Progenitor cell of endocrine pancreas (in vitro differentiated cells): Measurements from ENCODE around the gene ARHGEF28. TPM values are rescaled to one million over a fixed set of nuclear protein-coding genes. Genes with fewer than 3 reads are reported as not detected.

ENCODE experiments used
- DNase-seq: peaks from one replicate; pipeline ENCODE4 v3.0.0; 2021; ENCODE audit warnings: low spot score; ENCODE audit not compliant: unreplicated experiment
- H3K27ac Mint-ChIP-seq: 2 replicates; pipeline ENCODE4 v1.8.0; 2021; ENCODE audit warnings: mild to moderate bottlenecking, moderate library complexity, mixed read lengths
- H3K27me3 Mint-ChIP-seq: 2 replicates; pipeline ENCODE4 v1.8.0; 2021; ENCODE audit warnings: mixed read lengths
- H3K36me3 Mint-ChIP-seq: 2 replicates; pipeline ENCODE4 v1.8.0; 2022; ENCODE audit warnings: mixed read lengths; ENCODE audit not compliant: insufficient read depth
- H3K4me1 Mint-ChIP-seq: 2 replicates; pipeline ENCODE4 v1.8.0; 2021; ENCODE audit warnings: low read depth, mixed read lengths
- H3K4me3 Mint-ChIP-seq: 2 replicates; pipeline ENCODE4 v1.8.0; 2021; ENCODE audit warnings: low read depth, mild to moderate bottlenecking, moderate library complexity, mixed read lengths
- H3K9me3 Mint-ChIP-seq: 2 replicates; pipeline ENCODE4 v1.8.0; 2021; ENCODE audit warnings: low read depth, mixed read lengths
- CTCF ChIP-seq: fragments of 200-600 bp; sonication (generic); IDR thresholded peaks from one replicate; pipeline ENCODE4 v1.5.0; 2021; ENCODE audit warnings: antibody characterized with exemption, mild to moderate bottlenecking; ENCODE audit not compliant: unreplicated experiment
- total RNA-seq: library from RNA; stranded (reverse); gene quantifications from 2 replicates; pipeline ENCODE4 v1.2.1, GENCODE V29; 2021

ARHGEF28 gene
- total RNA-seq, 1 donor from 2014 or later: 15.0 TPM

- Mint-ChIP-seq H3K9me3 (peaks cover 13% of the 10 kb centered on the region), H3K27me3 (peaks cover 23% of the 10 kb centered on the region), H3K4me3 (no peak overlapping the region), H3K4me1 (peaks cover 13% of the 10 kb centered on the region), H3K27ac (no peak overlapping the region), H3K36me3 (no peaks in the 10 kb centered on the region)
- no peak for DNase-seq
- TF ChIP-seq CTCF: no peak
These were observed 20.5 kb upstream of the ARHGEF28 start for GRCh38 chr5:73605223-73606087.

DNA sequence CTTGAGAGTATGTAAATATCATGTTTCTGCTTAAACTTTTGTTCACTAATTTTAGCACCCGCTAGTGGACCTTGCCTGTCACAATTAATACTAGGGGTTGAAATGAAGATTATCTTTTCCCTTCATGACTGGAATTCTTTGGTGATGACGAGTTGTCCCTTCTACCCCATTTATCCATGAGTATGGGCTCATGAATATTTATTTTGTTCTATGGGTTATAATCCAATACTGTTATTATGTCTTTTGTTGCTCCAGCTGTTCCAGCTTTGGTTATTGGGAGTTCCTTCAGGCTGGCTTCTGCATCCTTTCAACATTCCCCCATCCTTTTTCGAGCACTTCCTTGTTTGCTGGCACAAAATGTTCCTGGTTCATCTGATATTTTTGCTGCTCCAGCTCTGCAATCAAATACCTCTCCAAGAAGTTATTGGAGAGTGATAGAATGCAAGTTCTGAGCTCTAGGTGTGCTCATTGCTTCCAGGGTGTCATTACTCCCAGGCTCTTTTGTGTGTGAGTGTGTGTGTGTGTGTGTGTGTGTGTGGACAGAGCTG is 19.7 kb upstream of the ARHGEF28 start:
- Mint-ChIP-seq H3K27me3 (peaks cover 31% of the 10 kb centered on the region), H3K27ac (no peak overlapping the region), H3K9me3 (peaks cover 4% of the 10 kb centered on the region), H3K36me3 (no peaks in the 10 kb centered on the region), H3K4me1 (peaks cover 13% of the 10 kb centered on the region), H3K4me3 (no peak overlapping the region)
- no peak for DNase-seq
- no peak for TF ChIP-seq CTCF

- TF ChIP-seq CTCF: no peak
- peaks cover 13% of the 10 kb centered on the region for H3K4me1 Mint-ChIP-seq
- H3K4me3 Mint-ChIP-seq: no peak overlapping the region
- H3K36me3 Mint-ChIP-seq: no peaks in the 10 kb centered on the region
- H3K27me3 Mint-ChIP-seq: peaks cover 38% of the 10 kb centered on the region
- H3K9me3 Mint-ChIP-seq: no peaks in the 10 kb centered on the region
- no peak for DNase-seq
- no peak overlapping the region for H3K27ac Mint-ChIP-seq
These were observed 18.8 kb upstream of the ARHGEF28 start for GRCh38 chr5:73607228-73607627.

DNA sequence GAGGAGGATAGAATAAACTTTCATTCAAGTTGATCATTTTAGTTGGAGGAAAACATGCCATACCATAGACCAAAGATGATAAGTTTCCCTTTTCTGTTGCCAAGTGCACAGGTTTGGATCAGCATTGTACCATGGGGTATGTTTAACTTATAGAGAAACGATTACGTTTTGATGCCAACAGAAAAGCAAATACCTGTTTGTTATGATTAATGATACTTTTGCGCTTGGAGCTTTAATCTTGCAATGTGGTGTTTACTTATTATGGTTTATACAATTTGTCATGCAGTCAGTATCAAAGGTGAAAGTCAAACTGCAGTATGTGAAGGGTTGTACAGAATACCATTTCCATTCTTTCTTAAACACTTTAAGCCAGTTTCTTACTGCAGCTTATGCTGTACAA is 13.2 kb upstream of the ARHGEF28 start:
- no peaks in the 10 kb centered on the region for H3K36me3 Mint-ChIP-seq
- H3K9me3 Mint-ChIP-seq: no peaks in the 10 kb centered on the region
- H3K27ac Mint-ChIP-seq: no peak overlapping the region
- no peaks in the 10 kb centered on the region for H3K4me1 Mint-ChIP-seq
- H3K4me3 Mint-ChIP-seq: no peak overlapping the region
- no peak for DNase-seq
- H3K27me3 Mint-ChIP-seq: peaks cover 62% of the 10 kb centered on the region
- no peak for TF ChIP-seq CTCF

DNA sequence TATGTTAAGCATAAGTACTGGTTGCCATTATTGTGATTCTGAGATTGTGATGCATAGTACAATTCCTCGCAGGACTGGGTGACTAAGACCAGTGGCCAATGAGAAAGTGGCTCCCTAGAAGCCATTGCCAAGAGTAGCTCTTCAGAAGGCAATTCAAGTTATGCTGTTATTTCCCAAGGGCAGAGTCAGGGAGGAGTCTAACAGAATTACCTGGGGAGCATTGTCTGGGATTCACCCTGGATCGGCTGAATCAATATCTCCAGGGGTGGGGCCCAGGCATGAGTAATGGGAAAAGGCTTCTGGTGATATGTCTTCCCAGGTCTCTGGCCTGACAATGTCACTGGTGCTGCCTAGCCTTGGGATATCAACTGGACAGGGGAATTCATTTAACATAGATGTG is 10.9 kb upstream of the ARHGEF28 start:
- H3K4me1 Mint-ChIP-seq: no peaks in the 10 kb centered on the region
- TF ChIP-seq CTCF: no peak
- no peak for DNase-seq
- H3K9me3 Mint-ChIP-seq: no peaks in the 10 kb centered on the region
- no peak overlapping the region for H3K4me3 Mint-ChIP-seq
- no peak overlapping the region for H3K27ac Mint-ChIP-seq
- peaks cover 77% of the 10 kb centered on the region for H3K27me3 Mint-ChIP-seq
- no peaks in the 10 kb centered on the region for H3K36me3 Mint-ChIP-seq
